AML-193 (cell line): ENCODE measurements around the gene RIN3.

Experiments
- DNase-seq, 2 experiments: peaks; one replicate each; lab custom pipeline; 2025; lab: John Stamatoyannopoulos, UW

The RIN3 gene

GRCh38 chr14:92646952-92647796 lies 133.6 kb downstream of the RIN3 start:
- no peak for DNase-seq

- DNase-seq: peak; percentile 35 to 61
These were observed 134.3 kb downstream of the RIN3 start for GRCh38 chr14:92647797-92648279.

GRCh38 chr14:92649066-92649465 lies 135.5 kb downstream of the RIN3 start:
- DNase-seq: no peak

GRCh38 chr14:92649934-92650545 lies 136.5 kb downstream of the RIN3 start:
- peak; percentile 95 to 98 for DNase-seq

- DNase-seq: no peak
These were observed 137.1 kb downstream of the RIN3 start for GRCh38 chr14:92650581-92651105.

- DNase-seq: peak; percentile 36 to 60
These were observed 137.7 kb downstream of the RIN3 start for GRCh38 chr14:92651106-92651757.

- no peak for DNase-seq
These were observed 138.3 kb downstream of the RIN3 start for GRCh38 chr14:92651758-92652406.

GRCh38 chr14:92652413-92653151 lies 139.0 kb downstream of the RIN3 start:
- no peak for DNase-seq

- DNase-seq: peak; percentile 32 to 34
These were observed 139.6 kb downstream of the RIN3 start for GRCh38 chr14:92653162-92653651.

GRCh38 chr14:92654239-92654901 lies 140.8 kb downstream of the RIN3 start:
- DNase-seq: no peak

- no peak for DNase-seq
These were observed 142.0 kb downstream of the RIN3 start for GRCh38 chr14:92655419-92656201.

- peak in 1 of 2 experiments; percentile 33 for DNase-seq
These were observed 142.9 kb downstream of the RIN3 start for GRCh38 chr14:92656306-92657081.

GRCh38 chr14:92657457-92658142 lies 144.0 kb downstream of the RIN3 start:
- peak; percentile 33 to 40 for DNase-seq

GRCh38 chr14:92658160-92658559 lies 144.6 kb downstream of the RIN3 start:
- no peak for DNase-seq

- no peak for DNase-seq
These were observed 145.1 kb downstream of the RIN3 start for GRCh38 chr14:92658684-92659083.

- peak; percentile 93 to 96 for DNase-seq
These were observed 146.4 kb downstream of the RIN3 start for GRCh38 chr14:92659765-92660561.

GRCh38 chr14:92660571-92660970 lies 147.0 kb downstream of the RIN3 start:
- no peak for DNase-seq
